ENCODE data around the gene TSSK6. TPM values are rescaled to one million over a fixed set of nuclear protein-coding genes. Genes with fewer than 3 reads are reported as not detected.

The TSSK6 gene
- total RNA-seq, 4 donors from 2014 or later, result 0.33 to 3.7 (median 1.5) TPM

DNA sequence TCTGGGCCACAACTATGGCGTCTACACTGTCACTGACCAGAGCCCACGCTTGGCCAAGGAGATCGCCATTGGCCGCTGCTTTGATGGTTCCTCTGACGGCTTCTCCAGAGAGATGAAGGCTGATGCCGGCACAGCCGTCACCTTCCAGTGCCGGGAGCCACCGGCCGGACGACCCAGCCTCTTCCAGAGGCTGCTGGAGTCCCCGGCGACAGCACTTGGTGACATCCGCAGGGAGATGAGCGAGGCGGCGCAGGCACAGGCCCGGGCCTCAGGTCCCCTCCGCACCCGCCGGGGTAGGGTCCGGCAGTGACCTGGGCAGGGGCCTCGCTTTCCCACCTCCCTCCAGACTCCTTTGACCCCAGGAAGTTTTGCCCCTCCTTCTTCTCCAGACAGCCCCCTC, 30.4 kb upstream of the TSSK6 start:
- TF ChIP-seq POLR2AphosphoS5 (IDR thresholded peaks at IDR 0.05) (no peak), EP300 (IDR thresholded peaks at IDR 0.05) (no peak), POLR2A (IDR thresholded peaks at IDR 0.05; ENCODE audit: low read depth) (no peak)
- TF ChIP-seq, protein P1, sequence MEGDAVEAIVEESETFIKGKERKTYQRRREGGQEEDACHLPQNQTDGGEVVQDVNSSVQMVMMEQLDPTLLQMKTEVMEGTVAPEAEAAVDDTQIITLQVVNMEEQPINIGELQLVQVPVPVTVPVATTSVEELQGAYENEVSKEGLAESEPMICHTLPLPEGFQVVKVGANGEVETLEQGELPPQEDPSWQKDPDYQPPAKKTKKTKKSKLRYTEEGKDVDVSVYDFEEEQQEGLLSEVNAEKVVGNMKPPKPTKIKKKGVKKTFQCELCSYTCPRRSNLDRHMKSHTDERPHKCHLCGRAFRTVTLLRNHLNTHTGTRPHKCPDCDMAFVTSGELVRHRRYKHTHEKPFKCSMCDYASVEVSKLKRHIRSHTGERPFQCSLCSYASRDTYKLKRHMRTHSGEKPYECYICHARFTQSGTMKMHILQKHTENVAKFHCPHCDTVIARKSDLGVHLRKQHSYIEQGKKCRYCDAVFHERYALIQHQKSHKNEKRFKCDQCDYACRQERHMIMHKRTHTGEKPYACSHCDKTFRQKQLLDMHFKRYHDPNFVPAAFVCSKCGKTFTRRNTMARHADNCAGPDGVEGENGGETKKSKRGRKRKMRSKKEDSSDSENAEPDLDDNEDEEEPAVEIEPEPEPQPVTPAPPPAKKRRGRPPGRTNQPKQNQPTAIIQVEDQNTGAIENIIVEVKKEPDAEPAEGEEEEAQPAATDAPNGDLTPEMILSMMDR (IDR thresholded peaks at IDR 0.05), result no peak

DNA sequence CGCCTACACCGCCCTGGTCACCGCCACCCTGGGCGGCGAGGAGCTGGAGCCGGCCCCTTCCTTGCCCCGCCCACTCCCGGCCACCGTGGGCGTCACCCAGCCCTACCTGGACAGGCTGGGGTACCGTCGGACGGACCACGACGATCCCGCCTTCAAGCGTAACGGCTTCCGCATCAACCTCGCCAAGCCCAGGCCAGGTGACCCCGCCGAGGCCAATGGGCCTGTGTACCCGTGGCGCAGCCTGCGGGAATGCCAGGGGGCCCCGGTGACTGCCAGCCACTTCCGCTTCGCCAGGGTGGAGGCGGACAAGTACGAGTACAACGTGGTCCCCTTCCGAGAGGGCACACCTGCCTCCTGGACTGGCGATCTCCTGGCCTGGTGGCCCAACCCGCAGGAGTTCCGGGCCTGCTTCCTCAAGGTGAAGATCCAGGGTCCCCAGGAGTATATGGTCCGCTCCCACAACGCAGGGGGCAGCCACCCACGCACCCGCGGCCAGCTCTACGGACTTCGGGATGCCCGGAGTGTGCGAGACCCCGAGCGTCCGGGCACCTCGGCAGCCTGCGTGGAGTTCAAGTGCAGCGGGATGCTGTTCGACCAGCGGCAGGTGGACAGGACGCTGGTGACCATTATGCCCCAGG, 29.7 kb upstream of the TSSK6 start:
- Histone ChIP-seq H3K9me3 (peaks cover 0 to 2% (median 0%) of the 10 kb centered on the region in 4 donors), H3K4me3 (no peak overlapping the region), H3K36me3 (no peaks in the 10 kb centered on the region), H3K4me1 (peaks cover 16 to 28% (median 17%) of the 10 kb centered on the region in 4 donors), H3K27ac (replicated peaks in 1 of 4) (no peak overlapping the region), H3K27me3 (peaks cover 7 to 99% (median 28%) of the 10 kb centered on the region in 4 donors)
- intact Hi-C loops (cut with DNase I), result no loop called here
- 85% methylated on average over 24 of the region's 53 CpGs for WGBS
- TF ChIP-seq POLR2AphosphoS5 (IDR thresholded peaks at IDR 0.05), result no peak
- TF ChIP-seq, protein P1 (IDR thresholded peaks at IDR 0.05), result no peak
- no peak for TF ChIP-seq EP300 (IDR thresholded peaks at IDR 0.05)
- no peak for TF ChIP-seq POLR2A (IDR thresholded peaks at IDR 0.05; ENCODE audit: low read depth)
- no peak for DNase-seq (ENCODE audit: extremely low spot score)

More for the DNA sequence above, 30.4 kb upstream of the TSSK6 start:
- no peak for DNase-seq (ENCODE audit: extremely low spot score)
- Histone ChIP-seq H3K27ac (replicated peaks in 1 of 4) (no peak overlapping the region), H3K9me3 (no peaks in the 10 kb centered on the region), H3K36me3 (no peaks in the 10 kb centered on the region), H3K27me3 (peaks cover 2 to 99% (median 22%) of the 10 kb centered on the region in 4 donors), H3K4me1 (peaks cover 10 to 22% (median 11%) of the 10 kb centered on the region in 4 donors), H3K4me3 (no peak overlapping the region)
- WGBS, result 100% methylated on average over 1 of the region's 23 CpGs
- intact Hi-C loops (cut with DNase I), result no loop called here

DNA sequence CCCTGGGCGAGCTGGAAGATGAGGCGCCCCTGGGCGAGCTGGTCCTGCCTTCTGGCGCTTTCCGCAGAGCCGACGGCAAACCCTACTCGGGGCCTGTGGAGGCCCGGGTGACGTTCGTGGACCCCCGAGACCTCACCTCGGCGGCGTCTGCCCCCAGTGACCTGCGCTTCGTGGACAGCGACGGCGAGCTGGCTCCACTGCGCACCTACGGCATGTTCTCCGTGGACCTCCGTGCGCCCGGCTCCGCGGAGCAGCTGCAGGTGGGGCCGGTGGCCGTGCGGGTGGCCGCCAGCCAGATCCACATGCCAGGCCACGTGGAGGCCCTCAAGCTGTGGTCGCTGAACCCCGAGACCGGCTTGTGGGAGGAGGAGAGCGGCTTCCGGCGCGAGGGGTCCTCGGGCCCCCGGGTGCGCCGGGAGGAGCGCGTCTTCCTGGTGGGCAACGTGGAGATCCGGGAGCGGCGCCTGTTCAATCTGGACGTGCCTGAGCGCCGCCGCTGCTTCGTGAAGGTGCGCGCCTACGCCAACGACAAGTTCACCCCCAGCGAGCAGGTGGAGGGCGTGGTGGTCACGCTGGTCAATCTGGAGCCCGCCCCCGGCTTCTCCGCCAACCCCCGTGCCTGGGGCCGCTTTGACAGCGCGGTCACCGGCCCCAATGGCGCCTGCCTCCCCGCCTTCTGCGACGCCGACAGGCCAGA, 29.1 kb upstream of the TSSK6 start:
- H3K4me3 ChIP-seq, result no peak overlapping the region
- no peaks in the 10 kb centered on the region for H3K36me3 ChIP-seq
- intact Hi-C loops (cut with DNase I), result no loop called here
- H3K27ac ChIP-seq (replicated peaks in 1 of 4), result no peak overlapping the region
- no peak for DNase-seq (ENCODE audit: extremely low spot score)
- H3K4me1 ChIP-seq, result peaks cover 19 to 28% (median 22%) of the 10 kb centered on the region in 4 donors
- H3K9me3 ChIP-seq, result peaks cover 0 to 4% (median 0%) of the 10 kb centered on the region in 4 donors
- peaks cover 7 to 99% (median 34%) of the 10 kb centered on the region in 4 donors for H3K27me3 ChIP-seq
- whole genome bisulfite sequencing, result 87% methylated on average over 25 of the region's 75 CpGs
- TF ChIP-seq, protein P1 (IDR thresholded peaks at IDR 0.05), result no peak
- TF ChIP-seq POLR2AphosphoS5 (IDR thresholded peaks at IDR 0.05) (no peak), POLR2A (IDR thresholded peaks at IDR 0.05; ENCODE audit: low read depth) (no peak), EP300 (IDR thresholded peaks at IDR 0.05) (no peak)

DNA sequence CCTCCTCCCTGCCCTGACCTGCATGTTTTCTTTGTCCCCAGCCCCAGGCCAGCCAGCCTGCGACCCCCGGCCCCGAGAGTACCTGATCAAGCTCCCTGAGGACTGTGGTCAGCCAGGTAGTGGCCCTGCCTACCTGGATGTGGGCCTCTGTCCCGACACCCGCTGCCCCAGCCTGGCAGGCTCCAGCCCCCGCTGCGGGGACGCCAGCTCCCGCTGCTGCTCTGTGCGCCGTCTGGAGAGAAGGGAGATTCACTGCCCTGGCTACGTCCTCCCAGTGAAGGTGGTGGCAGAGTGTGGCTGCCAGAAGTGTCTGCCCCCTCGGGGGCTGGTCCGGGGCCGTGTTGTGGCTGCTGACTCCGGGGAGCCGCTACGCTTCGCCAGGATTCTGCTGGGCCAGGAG, 28.3 kb upstream of the TSSK6 start:
- DNase-seq (ENCODE audit: extremely low spot score), result no peak
- intact Hi-C loops (cut with DNase I), result no loop called here
- Histone ChIP-seq H3K4me1 (peaks cover 24 to 31% (median 27%) of the 10 kb centered on the region in 4 donors), H3K4me3 (no peak overlapping the region), H3K36me3 (no peaks in the 10 kb centered on the region), H3K27ac (replicated peaks in 1 of 4) (no peak overlapping the region), H3K9me3 (peaks cover 0 to 4% (median 0%) of the 10 kb centered on the region in 4 donors), H3K27me3 (peaks cover 7 to 99% (median 42%) of the 10 kb centered on the region in 4 donors)
- WGBS, result 92% methylated on average over 18 of the region's 19 CpGs
- TF ChIP-seq, protein P1 (IDR thresholded peaks at IDR 0.05), result no peak
- TF ChIP-seq EP300 (IDR thresholded peaks at IDR 0.05) (no peak), POLR2A (IDR thresholded peaks at IDR 0.05; ENCODE audit: low read depth) (no peak), POLR2AphosphoS5 (IDR thresholded peaks at IDR 0.05) (no peak)

Measured in esophagus muscularis mucosa (tissue), 4 donors.